Left forelimb (tissue), 1 donor: ENCODE data around the gene ADARB2.

Experiments
- DNase-seq: peaks from one replicate; pipeline ENCODE4 v3.0.0-alpha.2; 2018; ENCODE audit warnings: low spot score

ADARB2 gene

GRCh38 chr10:1525354-1526162, 211.8 kb downstream of the ADARB2 start:
- DNase-seq = no peak

- no peak for DNase-seq
Observed at GRCh38 chr10:1524540-1524939, 212.8 kb downstream of the ADARB2 start.

GRCh38 chr10:1523221-1523620, 214.1 kb downstream of the ADARB2 start:
- no peak for DNase-seq

- no peak for DNase-seq
Observed at GRCh38 chr10:1522237-1522636, 215.1 kb downstream of the ADARB2 start.

- no peak for DNase-seq
Observed at GRCh38 chr10:1521741-1522140, 215.6 kb downstream of the ADARB2 start.

GRCh38 chr10:1520909-1521565, 216.3 kb downstream of the ADARB2 start:
- no peak for DNase-seq

- DNase-seq = no peak
Observed at GRCh38 chr10:1519391-1519790, 217.9 kb downstream of the ADARB2 start.

- DNase-seq = no peak
Observed at GRCh38 chr10:1517684-1518083, 219.6 kb downstream of the ADARB2 start.

GRCh38 chr10:1516492-1517165, 220.7 kb downstream of the ADARB2 start:
- no peak for DNase-seq

GRCh38 chr10:1515780-1516491, 221.4 kb downstream of the ADARB2 start:
- DNase-seq = no peak

- DNase-seq = no peak
Observed at GRCh38 chr10:1515121-1515779, 222.1 kb downstream of the ADARB2 start.

GRCh38 chr10:1514681-1515080, 222.6 kb downstream of the ADARB2 start:
- no peak for DNase-seq

- DNase-seq = no peak
Observed at GRCh38 chr10:1513221-1513620, 224.1 kb downstream of the ADARB2 start.

- DNase-seq = no peak
Observed at GRCh38 chr10:1509011-1509530, 228.3 kb downstream of the ADARB2 start.

- DNase-seq = no peak
Observed at GRCh38 chr10:1508096-1508495, 229.2 kb downstream of the ADARB2 start.

- DNase-seq = no peak
Observed at GRCh38 chr10:1507436-1507835, 229.9 kb downstream of the ADARB2 start.

GRCh38 chr10:1504940-1505339, 232.4 kb downstream of the ADARB2 start:
- no peak for DNase-seq

- DNase-seq = no peak
Observed at GRCh38 chr10:1504286-1504685, 233.0 kb downstream of the ADARB2 start.

- no peak for DNase-seq
Observed at GRCh38 chr10:1502451-1502850, 234.9 kb downstream of the ADARB2 start.

- no peak for DNase-seq
Observed at GRCh38 chr10:1499359-1499957, 237.9 kb downstream of the ADARB2 start.

GRCh38 chr10:1498746-1499358, 238.5 kb downstream of the ADARB2 start:
- DNase-seq = no peak
